ENCODE data around the gene EIF4G2.
"Not testable (repeated sequence)": the region's sequence is repeated elsewhere in the genome, so short reads cannot be mapped to it uniquely, and the experiment has no call there.

The EIF4G2 gene

GRCh38 chr11:10808553-10809372 is at the start of gene EIF4G2:
Gene EIF4G2 (minus strand): TSS chr11:10808926.
- Mint-ChIP-seq H3K36me3 (ENCODE audit: low read depth) (peaks cover 46% of the 10 kb centered on the region), H3K4me1 (ENCODE audit: low read depth) (peaks cover 48% of the 10 kb centered on the region), H3K27me3 (no peaks in the 10 kb centered on the region), H3K9me3 (no peaks in the 10 kb centered on the region), H3K27ac (peak within 1 kb of the TSS; percentile 98), H3K4me3 (peak within 1 kb of the TSS; percentile 95)

GRCh38 chr11:10857709-10858438 is 49.1 kb upstream of the EIF4G2 start, which contains the start of gene ZBED5:
Gene ZBED5 (minus strand): TSS chr11:10858053. CDS start chr11:10854945, 3,108 bp downstream.
- H3K4me1 Mint-ChIP-seq (ENCODE audit: low read depth) = peaks cover 49% of the 10 kb centered on the region
- peaks cover 41% of the 10 kb centered on the region for H3K36me3 Mint-ChIP-seq (ENCODE audit: low read depth)
- H3K9me3 Mint-ChIP-seq = no peaks in the 10 kb centered on the region
- no peaks in the 10 kb centered on the region for H3K27me3 Mint-ChIP-seq
- H3K27ac Mint-ChIP-seq = peak within 1 kb of the TSS; percentile 96
- H3K4me3 Mint-ChIP-seq = peak within 1 kb of the TSS; percentile 94

DNA sequence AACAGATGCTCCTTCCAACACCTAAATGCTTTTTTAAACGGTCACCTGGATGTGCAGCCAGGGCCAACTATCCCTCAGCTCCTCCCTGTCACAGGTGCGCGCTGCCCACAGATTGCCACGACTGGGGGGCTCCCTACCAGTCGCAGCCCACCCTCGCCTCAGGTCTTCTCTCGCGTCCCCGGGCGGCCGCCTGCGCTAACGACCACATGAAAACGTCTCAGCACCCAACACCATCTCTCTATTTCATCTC is 48.7 kb upstream of the EIF4G2 start:
- peaks cover 45% of the 10 kb centered on the region for H3K4me1 Mint-ChIP-seq (ENCODE audit: low read depth)

GRCh38 chr11:10856689-10857458 is 48.1 kb upstream of the EIF4G2 start:
- no peaks in the 10 kb centered on the region for H3K9me3 Mint-ChIP-seq
- H3K4me1 Mint-ChIP-seq (ENCODE audit: low read depth) = peaks cover 46% of the 10 kb centered on the region
- no peaks in the 10 kb centered on the region for H3K27me3 Mint-ChIP-seq
- H3K36me3 Mint-ChIP-seq (ENCODE audit: low read depth) = peaks cover 44% of the 10 kb centered on the region
- H3K4me3 Mint-ChIP-seq = peak overlapping the region; percentile 94
- peak overlapping the region; percentile 96 for H3K27ac Mint-ChIP-seq

More for the DNA sequence above, 48.7 kb upstream of the EIF4G2 start:
- Mint-ChIP-seq H3K27ac (peak overlapping the region; percentile 96), H3K9me3 (no peaks in the 10 kb centered on the region), H3K27me3 (no peaks in the 10 kb centered on the region), H3K36me3 (ENCODE audit: low read depth) (peaks cover 41% of the 10 kb centered on the region), H3K4me3 (peak overlapping the region; percentile 94)

- H3K9me3 Mint-ChIP-seq = no peaks in the 10 kb centered on the region
- H3K4me1 Mint-ChIP-seq (ENCODE audit: low read depth) = peaks cover 43% of the 10 kb centered on the region
- H3K36me3 Mint-ChIP-seq (ENCODE audit: low read depth) = peaks cover 43% of the 10 kb centered on the region
- no peaks in the 10 kb centered on the region for H3K27me3 Mint-ChIP-seq
- H3K4me3 Mint-ChIP-seq = no peak overlapping the region
- no peak overlapping the region for H3K27ac Mint-ChIP-seq
Measured at GRCh38 chr11:10855295-10855694, 46.6 kb upstream of the EIF4G2 start.

DNA sequence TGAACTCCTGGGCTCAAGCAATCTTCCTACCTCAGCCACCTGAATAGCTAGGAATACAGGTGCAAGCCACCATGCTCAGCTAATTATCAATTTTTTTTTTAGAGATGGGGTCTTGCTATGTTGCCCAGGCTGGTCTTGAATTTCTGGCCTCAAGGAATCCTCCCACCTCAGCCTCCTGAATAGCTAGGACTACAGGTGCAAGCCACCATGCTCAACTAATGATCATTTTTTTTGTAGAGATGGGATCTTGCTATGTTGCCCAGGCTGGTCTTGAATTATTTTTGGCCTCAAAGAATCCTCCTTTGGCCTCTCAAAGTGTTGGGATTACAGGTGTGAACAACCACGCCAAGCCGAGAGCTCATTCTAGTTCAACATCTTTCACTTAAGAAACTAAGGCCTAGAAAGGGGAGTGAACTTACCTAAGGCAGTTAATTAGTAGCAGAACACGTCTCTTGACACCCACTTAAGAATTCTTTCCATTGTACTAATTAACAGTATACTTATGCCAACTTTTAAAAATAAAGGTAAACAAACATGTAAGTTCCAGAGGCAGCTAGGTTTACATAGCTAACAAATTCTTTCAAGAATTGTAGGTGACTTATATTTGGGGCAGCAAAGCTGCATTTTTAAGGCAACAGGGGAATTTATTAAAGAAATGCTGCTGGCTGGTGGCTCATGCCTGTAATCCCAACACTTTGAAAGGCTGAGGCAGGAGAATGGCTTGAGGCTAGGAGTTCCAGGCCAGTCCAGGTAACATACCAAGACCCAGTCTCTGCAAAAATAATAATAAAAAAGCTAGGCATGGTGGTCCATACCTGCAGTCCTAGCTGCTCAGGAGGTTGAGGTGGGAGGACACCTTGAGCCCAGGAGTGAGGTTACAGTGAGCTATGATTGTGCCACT is 39.5 kb upstream of the EIF4G2 start:
- Mint-ChIP-seq H3K4me1 (ENCODE audit: low read depth) (peaks cover 26% of the 10 kb centered on the region), H3K27ac (peak overlapping the region; percentile 36), H3K36me3 (ENCODE audit: low read depth) (peaks cover 29% of the 10 kb centered on the region), H3K4me3 (no peak overlapping the region), H3K27me3 (no peaks in the 10 kb centered on the region), H3K9me3 (no peaks in the 10 kb centered on the region)

DNA sequence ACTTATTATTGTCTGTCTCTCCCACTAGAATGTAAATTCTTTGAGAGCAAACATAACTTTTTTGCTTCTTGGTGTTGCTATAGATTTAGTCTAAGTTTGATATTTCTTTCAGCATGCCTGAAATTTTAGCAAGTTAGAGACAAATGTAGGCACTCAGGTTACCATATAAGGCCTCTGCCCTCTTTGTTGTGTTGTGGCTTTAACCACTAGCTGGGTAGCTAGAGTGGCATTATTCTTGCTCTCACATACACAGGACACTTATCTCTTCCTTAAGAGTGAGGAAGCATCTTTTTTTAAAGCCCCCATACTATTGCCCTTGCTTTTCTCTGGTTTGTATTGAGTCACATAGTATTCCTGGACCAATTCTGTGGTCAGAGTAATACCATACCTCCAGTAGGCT is 37.9 kb upstream of the EIF4G2 start:
- Mint-ChIP-seq H3K4me1 (ENCODE audit: low read depth) (peaks cover 18% of the 10 kb centered on the region), H3K4me3 (no peak overlapping the region), H3K36me3 (ENCODE audit: low read depth) (peaks cover 14% of the 10 kb centered on the region), H3K27me3 (no peaks in the 10 kb centered on the region), H3K27ac (no peak overlapping the region), H3K9me3 (no peaks in the 10 kb centered on the region)

DNA sequence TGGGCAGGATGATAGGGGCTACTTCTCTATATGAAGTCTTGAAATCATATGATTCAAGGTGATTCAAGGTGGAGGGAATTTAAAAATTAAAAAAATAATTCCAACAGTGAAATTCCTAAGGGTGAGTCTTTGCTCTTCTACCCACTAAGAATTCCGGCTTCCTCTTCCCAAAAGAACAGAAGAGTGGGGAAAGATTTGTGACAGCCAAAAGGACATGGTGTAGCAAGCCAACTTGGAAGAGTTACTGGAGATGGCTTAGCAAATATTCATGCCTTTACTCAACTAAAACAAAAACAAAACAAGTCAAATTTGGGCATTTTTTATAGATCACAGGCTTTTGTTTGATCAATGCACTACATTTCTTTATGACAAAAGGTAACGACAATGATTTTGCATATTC is 36.9 kb upstream of the EIF4G2 start:
- H3K27me3 Mint-ChIP-seq = no peaks in the 10 kb centered on the region
- H3K4me3 Mint-ChIP-seq = no peak overlapping the region
- H3K27ac Mint-ChIP-seq = no peak overlapping the region
- H3K4me1 Mint-ChIP-seq (ENCODE audit: low read depth) = peaks cover 21% of the 10 kb centered on the region
- no peaks in the 10 kb centered on the region for H3K9me3 Mint-ChIP-seq
- peaks cover 13% of the 10 kb centered on the region for H3K36me3 Mint-ChIP-seq (ENCODE audit: low read depth)

DNA sequence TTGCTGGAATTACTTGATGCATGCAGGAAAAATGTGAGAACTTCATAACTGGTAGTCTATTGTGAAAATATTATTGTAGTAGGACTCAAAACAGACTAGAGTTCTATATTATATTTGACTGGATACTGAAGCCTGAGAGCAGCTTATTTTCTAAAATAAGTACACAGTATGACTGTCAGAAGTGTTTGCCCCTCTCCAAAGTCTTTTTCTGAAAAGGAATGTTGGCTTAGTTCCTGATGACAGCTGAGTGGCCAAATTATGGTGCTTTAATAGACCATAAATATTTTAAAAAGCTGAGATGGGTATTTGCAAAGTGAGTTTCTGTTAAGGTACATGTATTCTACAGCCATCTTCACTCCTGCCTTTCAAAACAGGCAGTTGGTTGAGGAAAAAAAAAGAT is 36.1 kb upstream of the EIF4G2 start:
- Mint-ChIP-seq H3K27me3 (no peaks in the 10 kb centered on the region), H3K4me1 (ENCODE audit: low read depth) (peaks cover 21% of the 10 kb centered on the region), H3K27ac (no peak overlapping the region), H3K4me3 (no peak overlapping the region), H3K36me3 (ENCODE audit: low read depth) (peaks cover 11% of the 10 kb centered on the region), H3K9me3 (no peaks in the 10 kb centered on the region)

- H3K27ac Mint-ChIP-seq = no peak overlapping the region
Measured at GRCh38 chr11:10844356-10844755, 35.6 kb upstream of the EIF4G2 start.

GRCh38 chr11:10838881-10839280 is 30.2 kb upstream of the EIF4G2 start:
- Mint-ChIP-seq H3K36me3 (ENCODE audit: low read depth) (no peaks in the 10 kb centered on the region), H3K9me3 (no peaks in the 10 kb centered on the region), H3K4me3 (no peak overlapping the region), H3K4me1 (ENCODE audit: low read depth) (peaks cover 3% of the 10 kb centered on the region), H3K27ac (no peak overlapping the region), H3K27me3 (no peaks in the 10 kb centered on the region)

More at GRCh38 chr11:10844356-10844755, 35.6 kb upstream of the EIF4G2 start:
- H3K9me3 Mint-ChIP-seq = no peaks in the 10 kb centered on the region
- H3K4me1 Mint-ChIP-seq (ENCODE audit: low read depth) = peaks cover 21% of the 10 kb centered on the region
- H3K36me3 Mint-ChIP-seq (ENCODE audit: low read depth) = peaks cover 6% of the 10 kb centered on the region
- H3K4me3 Mint-ChIP-seq = no peak overlapping the region
- no peaks in the 10 kb centered on the region for H3K27me3 Mint-ChIP-seq

DNA sequence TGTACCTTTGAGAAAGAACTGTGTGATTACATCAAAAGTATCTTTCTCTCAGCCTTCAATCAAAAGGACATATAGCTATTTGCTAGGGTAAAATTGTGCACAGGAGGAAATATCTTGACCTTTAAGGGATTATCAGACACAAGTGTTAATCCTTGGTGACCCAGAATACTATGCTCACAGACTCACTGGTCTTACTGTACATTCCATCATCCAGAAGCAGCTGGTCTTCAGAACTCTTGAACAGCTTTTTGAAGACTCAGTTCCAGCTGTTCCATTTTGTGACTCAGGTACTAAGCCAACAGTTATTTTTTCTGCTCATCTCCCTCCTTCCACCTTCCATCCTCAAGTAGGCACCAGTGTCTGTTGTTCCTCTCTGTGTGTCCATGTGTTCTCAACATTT is 29.4 kb upstream of the EIF4G2 start:
- Mint-ChIP-seq H3K27ac (no peak overlapping the region), H3K27me3 (no peaks in the 10 kb centered on the region), H3K36me3 (ENCODE audit: low read depth) (no peaks in the 10 kb centered on the region), H3K9me3 (no peaks in the 10 kb centered on the region), H3K4me1 (ENCODE audit: low read depth) (peaks cover 3% of the 10 kb centered on the region), H3K4me3 (no peak overlapping the region)

- not testable (repeated sequence) for H3K9me3 Mint-ChIP-seq; H3K4me3 Mint-ChIP-seq; H3K27ac Mint-ChIP-seq; H3K36me3 Mint-ChIP-seq (ENCODE audit: low read depth); H3K4me1 Mint-ChIP-seq (ENCODE audit: low read depth); H3K27me3 Mint-ChIP-seq
Measured at GRCh38 chr11:10836884-10837283, 28.2 kb upstream of the EIF4G2 start.

GRCh38 chr11:10829139-10829538 is 20.4 kb upstream of the EIF4G2 start:
- no peaks in the 10 kb centered on the region for H3K27me3 Mint-ChIP-seq
- no peaks in the 10 kb centered on the region for H3K36me3 Mint-ChIP-seq (ENCODE audit: low read depth)
- H3K4me1 Mint-ChIP-seq (ENCODE audit: low read depth) = peaks cover 7% of the 10 kb centered on the region
- no peaks in the 10 kb centered on the region for H3K9me3 Mint-ChIP-seq
- no peak overlapping the region for H3K4me3 Mint-ChIP-seq
- no peak overlapping the region for H3K27ac Mint-ChIP-seq
